ENCODE data around the gene NID1.

Gene NID1, protein sequence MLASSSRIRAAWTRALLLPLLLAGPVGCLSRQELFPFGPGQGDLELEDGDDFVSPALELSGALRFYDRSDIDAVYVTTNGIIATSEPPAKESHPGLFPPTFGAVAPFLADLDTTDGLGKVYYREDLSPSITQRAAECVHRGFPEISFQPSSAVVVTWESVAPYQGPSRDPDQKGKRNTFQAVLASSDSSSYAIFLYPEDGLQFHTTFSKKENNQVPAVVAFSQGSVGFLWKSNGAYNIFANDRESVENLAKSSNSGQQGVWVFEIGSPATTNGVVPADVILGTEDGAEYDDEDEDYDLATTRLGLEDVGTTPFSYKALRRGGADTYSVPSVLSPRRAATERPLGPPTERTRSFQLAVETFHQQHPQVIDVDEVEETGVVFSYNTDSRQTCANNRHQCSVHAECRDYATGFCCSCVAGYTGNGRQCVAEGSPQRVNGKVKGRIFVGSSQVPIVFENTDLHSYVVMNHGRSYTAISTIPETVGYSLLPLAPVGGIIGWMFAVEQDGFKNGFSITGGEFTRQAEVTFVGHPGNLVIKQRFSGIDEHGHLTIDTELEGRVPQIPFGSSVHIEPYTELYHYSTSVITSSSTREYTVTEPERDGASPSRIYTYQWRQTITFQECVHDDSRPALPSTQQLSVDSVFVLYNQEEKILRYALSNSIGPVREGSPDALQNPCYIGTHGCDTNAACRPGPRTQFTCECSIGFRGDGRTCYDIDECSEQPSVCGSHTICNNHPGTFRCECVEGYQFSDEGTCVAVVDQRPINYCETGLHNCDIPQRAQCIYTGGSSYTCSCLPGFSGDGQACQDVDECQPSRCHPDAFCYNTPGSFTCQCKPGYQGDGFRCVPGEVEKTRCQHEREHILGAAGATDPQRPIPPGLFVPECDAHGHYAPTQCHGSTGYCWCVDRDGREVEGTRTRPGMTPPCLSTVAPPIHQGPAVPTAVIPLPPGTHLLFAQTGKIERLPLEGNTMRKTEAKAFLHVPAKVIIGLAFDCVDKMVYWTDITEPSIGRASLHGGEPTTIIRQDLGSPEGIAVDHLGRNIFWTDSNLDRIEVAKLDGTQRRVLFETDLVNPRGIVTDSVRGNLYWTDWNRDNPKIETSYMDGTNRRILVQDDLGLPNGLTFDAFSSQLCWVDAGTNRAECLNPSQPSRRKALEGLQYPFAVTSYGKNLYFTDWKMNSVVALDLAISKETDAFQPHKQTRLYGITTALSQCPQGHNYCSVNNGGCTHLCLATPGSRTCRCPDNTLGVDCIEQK

DNA sequence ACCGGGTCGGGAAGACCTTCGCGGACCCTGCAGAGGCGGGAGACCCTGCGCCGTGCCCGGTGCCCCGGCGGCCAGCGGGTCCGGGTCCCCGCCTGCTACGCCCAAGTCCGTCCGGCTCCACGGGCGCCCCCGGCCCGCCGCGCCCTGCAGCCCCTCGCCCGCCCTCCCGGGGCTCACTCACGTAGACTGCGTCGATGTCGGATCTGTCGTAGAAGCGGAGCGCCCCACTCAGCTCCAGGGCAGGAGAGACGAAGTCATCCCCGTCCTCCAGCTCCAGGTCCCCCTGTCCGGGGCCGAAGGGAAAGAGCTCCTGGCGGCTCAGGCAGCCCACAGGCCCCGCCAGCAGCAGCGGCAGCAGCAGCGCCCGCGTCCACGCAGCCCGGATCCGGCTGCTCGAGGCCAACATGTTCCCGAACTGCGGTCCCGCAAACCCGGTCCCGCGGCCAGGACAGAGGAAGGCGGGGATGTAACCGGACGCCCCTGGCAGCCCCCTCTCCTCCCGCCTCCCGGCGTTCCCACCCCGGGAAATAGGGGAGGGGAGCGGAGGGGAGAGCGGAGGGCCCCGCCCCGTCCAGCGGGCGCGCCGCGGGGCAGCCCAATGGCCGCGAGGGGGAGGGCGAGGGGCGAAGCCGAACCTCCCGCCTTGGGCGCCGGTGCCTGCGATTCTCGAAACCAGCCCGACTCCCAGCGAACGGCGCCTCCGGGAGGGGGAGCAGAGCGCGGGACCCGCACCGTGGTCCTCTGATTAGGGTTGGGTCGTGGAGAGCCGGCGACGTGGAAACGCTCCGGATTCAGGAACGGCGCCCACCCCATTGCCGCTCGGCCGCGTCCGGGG is at the start of gene NID1:
NID1 (minus strand) TSS at position 417 of the 835 bp plus-strand sequence; CDS start at position 406, 11 bp downstream.
- peak; percentile 56 for DNase-seq (ENCODE audit: low read depth)

DNA sequence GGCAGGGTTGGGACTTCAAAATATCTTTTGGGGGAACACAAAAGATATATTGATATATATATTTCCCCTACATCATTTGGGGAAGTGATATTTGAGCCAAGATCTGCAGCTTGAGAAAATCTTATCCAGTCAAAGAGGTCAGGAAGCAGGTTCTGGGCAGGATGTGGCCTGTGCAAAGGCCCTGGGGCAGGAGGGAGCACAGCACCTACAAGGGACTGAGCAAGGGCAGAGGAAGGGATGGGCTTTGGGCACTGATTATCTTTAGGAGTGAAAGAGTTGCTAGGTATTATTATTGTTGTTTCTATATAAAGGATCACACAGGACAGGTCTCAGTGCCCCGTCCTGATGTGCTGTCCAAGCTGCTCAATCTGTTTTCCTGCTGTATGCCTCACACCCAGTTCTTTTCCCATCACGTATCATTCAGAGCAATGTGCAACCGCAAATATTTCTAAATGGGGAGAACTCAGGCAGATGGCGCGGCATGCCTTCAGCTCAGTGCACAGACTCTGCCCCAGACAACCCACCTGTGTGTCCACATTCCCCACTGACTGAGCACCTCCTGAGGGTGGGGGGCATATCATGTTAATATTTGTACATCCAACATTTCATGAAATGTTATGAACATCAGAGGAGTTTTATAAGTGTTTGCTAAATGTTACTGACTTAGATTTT is 49.3 kb upstream of the NID1 start:
- no peak for DNase-seq (ENCODE audit: low read depth)

DNA sequence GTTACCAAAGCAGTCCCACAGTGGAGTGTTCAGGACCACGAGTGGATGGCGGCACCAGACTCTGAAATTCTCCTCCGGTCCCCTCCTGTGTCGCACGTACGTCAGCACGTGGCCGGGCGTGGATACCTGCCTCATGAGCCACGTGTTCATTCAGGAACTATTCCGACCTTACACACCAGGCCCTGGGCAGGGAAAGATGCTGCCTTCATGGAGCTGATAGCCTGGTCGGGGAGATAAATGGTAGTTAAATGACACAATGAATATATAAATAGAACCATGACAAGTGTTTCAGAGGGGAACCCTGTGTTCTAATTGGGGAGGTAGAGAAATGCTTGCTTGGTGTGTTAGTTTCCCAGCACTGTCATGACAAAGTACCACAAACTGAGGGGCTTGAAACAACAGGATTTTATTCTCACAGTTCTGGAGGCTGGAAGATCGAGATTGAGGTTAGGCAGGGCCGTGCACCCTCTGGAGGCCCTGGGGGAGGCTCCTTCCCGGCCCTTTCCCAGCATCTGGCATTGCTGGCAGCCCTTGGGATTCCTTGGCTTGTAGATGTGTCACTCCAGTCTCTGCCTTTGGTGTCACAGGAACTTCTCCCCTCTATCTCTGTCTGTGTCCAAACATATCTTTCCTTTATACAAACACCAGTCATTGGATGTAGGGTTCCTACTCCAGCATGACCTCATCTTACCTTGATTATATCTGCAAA is 48.6 kb upstream of the NID1 start:
- DNase-seq (ENCODE audit: low read depth) = no peak

DNA sequence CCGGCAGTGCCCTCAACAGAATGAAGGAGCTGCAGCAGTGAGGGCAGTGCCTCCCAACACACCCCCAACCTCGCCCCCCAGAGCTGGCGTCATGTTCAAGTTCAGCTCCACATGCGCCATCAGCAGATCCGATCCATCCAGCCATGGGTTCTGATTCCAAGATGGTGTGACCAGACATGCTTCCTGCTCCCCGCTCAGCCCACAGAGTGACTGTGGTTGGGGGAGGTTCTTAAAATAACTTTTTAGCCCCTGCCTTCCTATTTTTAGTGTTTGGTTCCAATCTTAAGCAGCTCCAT is 47.4 kb upstream of the NID1 start:
- DNase-seq (ENCODE audit: low read depth) = no peak

DNA sequence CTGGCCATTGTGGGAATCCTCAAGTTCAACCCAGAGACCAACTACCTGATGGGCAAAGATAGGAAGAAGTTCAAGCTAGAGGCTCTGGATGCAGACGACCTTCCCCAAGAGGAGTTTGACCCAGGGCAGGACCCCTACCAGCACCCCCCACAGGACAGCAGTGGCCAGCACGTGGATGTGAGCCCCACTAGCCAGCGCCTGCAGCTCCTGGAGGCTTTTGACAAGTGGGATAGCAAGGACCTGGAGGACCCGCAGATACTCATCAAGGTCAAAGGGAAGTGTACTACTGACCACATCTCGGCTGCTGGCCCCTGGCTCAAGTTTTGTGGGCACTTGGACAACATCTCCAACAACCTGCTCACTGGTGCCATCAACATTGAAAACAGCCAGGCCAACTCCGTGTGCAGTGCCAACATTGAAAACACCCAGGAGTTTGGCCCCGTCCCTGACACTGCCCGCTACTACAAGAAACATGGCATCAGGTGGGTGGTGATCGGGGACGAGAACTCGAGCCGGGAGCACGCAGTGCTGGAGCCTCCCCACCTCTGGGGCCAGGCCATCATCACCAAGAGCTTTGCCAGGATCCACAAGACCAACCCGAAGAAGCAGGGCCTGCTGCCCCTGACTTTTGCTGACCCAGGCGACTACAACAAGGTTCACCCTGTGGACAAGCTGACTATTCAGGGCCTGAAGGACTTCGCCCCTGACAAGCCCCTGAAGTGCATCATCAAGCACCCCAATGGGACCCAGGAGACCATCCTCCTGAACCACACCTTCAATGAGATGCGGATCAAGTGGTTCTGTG is 46.8 kb upstream of the NID1 start:
- DNase-seq (ENCODE audit: low read depth) = no peak

DNA sequence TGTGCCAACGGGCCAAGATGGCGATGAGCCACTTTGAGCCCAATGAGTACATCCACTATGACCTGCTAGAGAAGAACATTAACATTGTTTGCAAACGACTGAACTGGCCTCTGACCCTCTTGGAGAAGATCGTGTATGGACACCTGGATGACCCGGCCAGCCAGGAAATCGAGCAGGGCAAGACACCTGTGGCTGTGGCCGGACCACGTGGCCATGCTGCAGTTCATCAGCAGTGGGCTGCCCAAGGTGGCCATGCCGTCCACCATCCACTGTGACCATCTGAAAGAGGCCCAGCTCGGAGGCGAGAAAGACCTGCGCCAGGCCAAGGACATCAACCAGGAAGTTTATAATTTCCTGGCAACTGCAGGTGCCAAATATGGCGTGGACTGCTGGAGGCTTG is 45.2 kb upstream of the NID1 start:
- DNase-seq (ENCODE audit: low read depth) = no peak

DNA sequence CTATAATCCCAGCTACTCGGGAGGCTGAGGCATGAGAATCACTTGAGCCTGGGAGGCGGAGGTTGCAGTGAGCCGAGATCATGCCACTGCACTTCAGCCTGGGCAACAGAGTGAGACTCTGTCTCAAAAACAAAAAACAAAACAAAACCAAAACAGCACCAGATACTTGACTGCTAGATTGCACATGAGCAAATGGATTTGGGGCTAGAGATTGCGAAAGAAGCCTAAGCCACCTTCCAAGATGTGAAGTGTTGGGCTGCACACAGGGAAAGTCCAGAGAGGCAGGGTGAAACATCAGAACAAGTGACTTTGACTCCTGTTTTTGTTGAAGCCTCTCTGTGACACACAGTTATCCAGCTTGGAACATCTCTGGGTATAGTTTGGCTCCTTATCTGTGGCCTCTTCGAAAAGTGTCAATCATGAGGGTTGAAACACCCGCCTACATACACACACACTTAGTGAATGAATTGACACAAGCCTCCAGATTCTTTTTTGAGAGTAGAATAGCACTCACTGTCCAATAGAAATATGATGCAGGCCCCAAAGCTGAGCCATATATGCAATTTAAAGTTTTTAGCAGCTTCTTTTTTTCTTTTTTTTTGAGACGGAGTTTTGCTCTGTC is 43.2 kb upstream of the NID1 start:
- DNase-seq (ENCODE audit: low read depth) = no peak

DNA sequence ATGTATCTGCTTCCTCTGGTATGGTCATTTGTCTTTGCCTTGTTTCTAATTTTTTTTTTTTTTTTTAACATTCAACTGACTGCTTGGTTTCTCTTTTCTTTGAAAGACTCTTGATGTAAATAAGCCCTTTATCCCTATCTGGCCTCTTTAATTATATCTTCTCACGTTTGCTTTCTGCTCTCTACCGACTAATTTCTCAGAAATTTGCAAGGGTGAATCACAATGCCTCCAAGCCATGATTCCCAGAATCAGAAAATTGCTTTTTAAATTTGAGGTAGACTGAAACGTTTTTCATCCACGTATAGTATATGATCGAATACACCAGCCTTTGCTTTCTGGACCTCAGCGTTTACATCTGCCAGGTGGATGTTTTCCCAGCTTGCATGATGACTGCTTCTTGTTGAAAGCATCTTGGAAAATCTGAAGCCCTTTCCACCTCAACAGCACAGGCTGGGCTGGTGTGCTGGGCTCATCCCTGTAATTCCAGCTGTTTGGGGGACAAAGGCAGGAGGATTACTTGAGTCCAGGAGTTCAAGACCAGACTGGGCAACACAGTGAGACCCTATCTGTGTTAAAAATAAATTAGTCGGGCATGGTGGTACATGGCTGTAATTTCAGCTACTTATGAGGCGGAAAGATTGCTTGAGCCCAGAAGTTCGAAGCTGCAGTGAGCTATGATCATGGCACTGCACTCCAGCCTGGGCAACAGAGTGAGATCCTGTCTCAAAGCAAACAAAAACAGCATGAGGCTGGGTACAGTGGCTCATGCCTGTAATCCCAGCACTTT is 42.4 kb upstream of the NID1 start:
- no peak for DNase-seq (ENCODE audit: low read depth)

DNA sequence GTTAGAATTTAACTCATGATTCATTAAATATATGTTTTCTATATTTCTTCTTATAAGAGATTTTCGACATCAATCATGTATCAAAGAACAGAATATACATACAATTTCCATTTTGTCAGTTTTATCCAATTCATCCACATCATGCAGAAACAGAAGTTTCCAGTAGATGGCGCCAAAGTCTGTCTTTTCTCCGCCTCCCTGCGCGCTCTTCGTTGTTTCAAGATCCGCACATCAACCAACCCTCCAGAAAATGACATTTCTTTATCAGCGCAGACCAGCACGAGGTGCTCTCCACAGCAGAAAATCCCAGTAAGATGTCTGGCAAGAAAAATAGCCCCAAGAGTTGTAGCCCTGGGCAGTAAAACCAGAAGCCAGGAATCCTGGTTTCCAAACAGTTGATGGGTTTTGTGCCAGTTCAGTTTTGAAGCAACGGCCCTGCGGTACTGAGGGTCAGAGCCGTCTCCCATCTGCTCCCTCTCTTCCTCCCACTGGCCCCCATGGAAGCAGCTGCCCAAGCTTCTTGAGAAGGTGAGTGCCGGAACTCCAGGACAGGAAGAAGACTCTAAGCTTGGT is 38.8 kb upstream of the NID1 start:
- DNase-seq (ENCODE audit: low read depth) = peak; percentile 38

DNA sequence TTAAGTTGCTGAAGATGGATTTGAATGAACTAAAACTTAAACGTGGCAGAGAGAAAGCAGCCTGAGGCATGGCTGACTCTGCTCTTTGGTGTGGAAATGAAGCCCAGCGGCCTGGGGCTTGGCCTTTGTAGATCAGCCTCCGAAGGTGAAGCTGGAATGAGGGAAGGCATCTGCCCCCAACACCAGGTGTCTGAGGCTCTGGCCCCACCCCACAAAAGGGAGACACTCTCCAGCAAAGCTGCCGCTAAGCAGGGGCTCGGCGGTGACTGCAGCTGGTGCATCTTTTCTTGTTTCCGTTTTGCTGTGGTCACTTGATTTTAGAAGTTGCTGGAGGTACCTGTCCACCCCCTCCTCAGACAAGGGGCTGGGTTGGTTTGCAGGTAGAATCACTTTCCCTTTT is 38.2 kb upstream of the NID1 start:
- DNase-seq (ENCODE audit: low read depth) = no peak

DNA sequence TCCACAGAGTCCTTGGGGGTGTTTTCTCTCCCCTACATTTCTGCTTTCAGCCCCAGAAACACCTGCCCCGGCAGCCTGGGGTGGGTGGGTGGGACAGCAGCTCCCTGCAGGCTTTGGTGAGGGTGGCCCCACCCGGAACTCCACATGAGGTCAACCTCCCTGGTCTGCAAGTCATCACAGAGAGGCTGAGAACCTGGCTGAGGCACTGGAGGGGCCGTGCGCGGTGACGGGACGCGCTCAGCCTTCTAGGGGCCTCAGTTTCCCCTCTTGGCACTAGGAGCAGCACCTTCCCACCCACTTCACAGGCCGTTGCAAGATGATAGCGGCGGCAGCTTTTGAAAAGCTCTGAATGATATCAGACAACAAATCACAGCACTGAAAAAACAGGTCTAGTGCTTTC is 37.7 kb upstream of the NID1 start:
- no peak for DNase-seq (ENCODE audit: low read depth)

DNA sequence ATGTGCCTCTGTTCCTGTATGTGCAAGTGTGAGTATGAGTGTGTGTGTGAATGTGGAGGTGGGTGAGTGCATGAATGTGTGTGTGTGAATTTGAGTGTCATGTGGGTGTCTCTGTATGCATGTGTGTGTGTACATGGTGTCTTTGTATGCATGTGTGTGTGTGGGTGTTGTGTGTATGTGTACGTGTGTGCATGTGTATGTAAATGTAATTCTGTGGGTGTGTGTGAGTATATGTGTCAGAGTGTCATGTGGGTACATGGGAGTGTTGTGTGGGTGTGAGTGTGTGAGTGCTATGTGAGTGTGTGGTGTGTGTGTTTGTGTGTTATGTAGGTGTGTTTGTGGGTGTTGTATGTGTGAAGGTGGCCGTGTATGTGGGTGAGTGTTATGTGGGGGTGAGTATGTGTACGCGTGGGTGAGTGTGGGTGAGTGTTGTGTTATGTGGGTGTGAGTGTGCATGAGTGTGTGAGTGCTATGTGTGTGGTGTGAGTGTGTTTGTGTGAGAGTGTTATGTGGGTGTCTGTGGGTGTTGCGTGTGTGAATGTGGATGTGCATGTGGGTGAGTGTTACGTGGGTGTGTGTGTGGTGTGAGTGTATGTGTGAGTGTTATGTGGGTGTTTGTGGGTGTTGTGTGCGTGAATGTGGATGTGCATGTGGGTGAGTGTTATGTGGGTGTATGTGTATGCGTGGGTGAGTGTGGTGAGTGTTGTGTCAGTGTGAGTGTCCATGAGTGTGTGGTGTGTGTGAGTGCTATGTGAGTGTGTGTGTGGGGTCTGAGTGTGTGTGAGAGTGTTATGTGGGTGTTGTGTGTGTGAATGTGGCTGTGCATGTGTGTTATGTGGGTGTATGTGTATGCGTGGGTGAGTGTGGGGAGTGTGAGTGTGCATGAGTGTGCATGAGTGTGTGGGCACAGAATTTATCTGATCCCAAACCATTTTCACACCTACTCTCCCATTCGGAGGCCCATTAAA is 36.6 kb upstream of the NID1 start:
- DNase-seq (ENCODE audit: low read depth) = no peak

DNA sequence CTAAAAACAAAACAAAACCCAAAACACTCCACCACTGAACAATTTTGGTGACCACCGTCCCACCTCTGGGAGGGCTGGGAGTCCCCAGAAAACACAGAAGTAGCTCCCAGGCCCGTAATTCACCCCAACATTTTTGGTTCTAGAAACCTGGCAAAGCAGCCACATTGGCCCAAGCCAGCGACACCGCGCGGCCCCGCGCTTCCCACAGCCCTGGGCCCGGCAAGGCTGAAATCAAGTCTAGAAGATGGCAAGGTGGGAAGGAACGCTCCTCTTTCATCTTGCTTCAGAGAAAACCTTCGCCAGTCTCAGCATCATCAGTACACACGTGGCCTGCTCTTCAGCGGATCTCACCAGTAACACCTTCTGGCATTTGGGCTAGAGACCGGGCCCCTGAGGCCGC is 35.9 kb upstream of the NID1 start:
- DNase-seq (ENCODE audit: low read depth) = no peak

DNA sequence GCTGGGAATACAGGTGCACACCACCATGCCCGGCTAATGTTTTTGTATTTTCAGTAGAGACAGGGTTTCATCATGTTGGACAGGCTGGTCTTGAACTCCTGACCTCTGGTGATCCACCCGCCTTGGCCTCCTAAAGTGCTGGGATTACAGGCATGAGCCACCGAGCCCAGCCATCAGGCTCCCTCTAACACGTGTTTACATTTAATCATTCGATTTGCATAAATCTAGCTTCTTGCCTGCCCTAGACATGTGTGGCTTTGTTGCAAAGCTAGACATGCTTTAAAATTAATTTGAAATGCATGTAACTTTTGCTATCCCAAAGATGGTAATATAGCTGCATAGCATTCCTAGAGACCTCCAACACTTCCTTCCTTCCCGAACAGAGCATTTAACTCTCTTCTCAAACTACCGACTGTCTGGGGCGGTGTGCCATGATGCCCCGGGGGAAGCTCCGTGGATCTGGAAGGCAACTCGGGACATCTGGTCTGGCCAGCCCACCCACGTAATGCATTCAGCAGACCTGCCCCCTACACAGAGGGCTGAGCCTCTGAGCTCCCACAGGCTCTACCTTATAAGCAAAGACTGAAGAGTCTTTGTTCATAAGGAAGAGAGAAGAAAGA is 34.6 kb upstream of the NID1 start:
- no peak for DNase-seq (ENCODE audit: low read depth)

DNA sequence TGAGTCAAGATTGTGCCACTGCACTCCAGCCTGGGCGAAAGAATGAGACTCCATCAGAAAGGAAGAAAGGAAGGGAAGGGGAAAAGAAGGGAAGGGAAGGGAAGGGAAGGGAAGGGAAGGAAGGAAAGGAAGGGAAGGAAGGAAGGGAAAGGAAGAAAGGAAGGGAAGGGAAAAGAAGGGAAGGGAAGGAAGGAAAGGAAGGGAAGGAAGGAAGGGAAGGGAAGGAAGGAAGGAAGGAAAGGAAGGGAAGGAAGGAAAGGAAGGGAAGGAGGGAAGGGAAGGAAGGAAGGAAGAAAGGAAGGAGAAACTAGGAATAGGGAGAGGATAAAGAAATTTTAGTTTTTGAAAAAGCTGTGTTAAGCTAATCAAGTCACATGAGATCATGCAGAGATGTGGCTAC is 33.4 kb upstream of the NID1 start:
- DNase-seq (ENCODE audit: low read depth) = no peak
